GM19372 (cell line): ENCODE measurements around the gene CRYAA.
"Not testable (repeated sequence)": the region's sequence is repeated elsewhere in the genome, so short reads cannot be mapped to it uniquely, and the experiment has no call there.

ENCODE experiments used
- ATAC-seq: cut with Tn5 transposase; IDR thresholded peaks from one replicate; pipeline ENCODE4 v1.9.1; 2021; ENCODE audit warnings: mild to moderate bottlenecking, low read depth, moderate library complexity; ENCODE audit not compliant: unreplicated experiment

The CRYAA gene, protein sequence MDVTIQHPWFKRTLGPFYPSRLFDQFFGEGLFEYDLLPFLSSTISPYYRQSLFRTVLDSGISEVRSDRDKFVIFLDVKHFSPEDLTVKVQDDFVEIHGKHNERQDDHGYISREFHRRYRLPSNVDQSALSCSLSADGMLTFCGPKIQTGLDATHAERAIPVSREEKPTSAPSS

DNA sequence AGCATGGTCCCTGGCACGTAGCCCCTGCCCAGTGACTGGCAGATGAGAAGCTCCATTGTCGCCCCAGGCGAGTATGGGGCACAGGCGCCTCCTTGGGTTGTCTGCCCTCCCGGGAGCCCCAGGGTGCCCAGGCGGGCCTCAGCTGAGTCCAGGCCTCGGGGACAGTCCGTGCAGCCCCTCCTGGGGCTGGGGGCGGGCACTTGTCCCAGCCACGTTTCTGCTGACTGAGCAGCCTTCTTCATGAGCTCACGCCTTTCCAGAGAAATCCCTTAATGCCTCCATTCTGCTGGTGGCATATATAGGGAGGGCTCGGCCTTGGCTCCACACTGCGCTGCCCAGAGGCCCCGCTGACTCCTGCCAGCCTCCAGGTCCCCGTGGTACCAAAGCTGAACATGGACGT lies at the start of gene CRYAA:
TSS of gene CRYAA (plus strand) at position 301 of the 400 bp plus-strand sequence. CDS start at position 393, 92 bp downstream.
- ATAC-seq: not testable (repeated sequence)

DNA sequence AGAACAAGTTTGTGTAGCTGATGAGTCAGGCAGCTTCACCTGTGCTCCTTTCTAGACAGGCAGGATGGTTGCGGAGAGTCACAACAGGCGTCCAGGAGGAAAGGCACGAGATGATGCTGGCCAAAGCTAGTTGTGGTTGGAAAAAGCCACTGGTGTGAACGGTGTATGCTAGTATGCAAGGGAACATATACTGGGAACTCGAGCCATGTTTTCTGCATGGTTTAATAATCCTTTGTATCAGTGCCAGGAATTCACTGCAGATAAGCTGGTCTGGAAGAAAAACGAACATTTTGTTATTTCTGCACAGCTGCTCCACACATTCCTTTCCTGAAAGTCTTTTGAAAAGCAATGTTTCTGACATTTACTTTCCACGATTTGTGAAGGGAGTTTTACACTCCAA lies 38.7 kb upstream of the CRYAA start:
- ATAC-seq: not testable (repeated sequence)

DNA sequence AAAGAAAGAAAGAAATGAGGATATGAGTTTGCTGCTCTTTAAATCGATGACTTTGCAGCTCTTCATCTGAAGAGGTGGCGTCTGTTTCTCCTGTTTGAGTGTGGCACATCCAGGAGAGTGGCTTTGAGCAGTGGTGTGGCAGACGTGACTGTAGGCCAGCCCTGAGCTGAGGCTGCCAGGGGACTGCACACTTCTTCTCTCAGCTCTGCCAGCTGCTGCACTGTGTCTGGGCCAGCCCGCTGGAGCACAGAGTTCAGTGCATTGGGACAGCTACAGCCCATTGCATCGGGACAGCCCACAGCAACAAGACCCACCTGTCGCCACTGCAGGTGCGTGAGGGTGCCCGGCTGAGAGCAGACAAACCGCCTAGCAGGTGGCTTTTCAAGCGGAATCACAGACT lies 34.3 kb upstream of the CRYAA start:
- ATAC-seq: not testable (repeated sequence)

DNA sequence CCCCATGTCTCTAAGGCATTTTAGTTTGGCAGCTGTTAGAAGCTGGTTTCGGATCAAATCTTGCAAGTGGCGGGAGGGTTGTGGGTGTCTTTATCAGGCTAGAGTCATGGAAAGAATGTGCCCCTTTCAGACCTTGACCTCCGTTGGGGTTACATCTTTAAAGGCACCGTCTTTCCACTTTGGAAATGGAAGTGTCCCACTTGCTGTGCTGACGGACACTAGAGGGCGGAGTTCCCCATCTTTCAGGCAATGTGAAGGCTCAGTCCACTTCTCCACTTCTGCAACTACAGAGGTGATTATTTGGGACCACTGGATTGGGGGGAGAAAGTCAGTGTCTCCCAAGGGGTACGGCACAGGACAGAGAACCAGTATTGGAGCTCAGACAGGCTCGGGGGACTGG lies 29.9 kb upstream of the CRYAA start:
- not testable (repeated sequence) for ATAC-seq

DNA sequence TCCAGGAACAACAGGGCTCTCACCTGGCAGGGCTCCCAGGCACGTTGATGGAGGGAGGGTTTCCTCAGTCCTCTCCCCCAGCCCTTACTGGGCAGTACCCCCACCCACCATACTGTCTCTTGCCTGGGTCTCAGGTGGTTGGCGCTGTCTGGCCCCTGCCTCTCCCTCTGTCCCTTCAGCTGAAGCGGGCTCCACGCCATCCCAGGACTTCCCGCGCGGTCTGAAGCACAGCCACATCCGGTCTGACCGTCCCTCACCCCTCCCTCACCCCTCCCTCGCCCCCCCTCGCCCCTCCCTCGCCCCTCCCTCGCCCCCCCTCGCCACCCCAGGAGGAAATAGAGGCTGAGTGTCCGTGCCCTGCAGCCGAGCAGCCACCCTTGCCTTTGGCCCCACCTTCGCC lies 27.4 kb upstream of the CRYAA start:
- not testable (repeated sequence) for ATAC-seq

DNA sequence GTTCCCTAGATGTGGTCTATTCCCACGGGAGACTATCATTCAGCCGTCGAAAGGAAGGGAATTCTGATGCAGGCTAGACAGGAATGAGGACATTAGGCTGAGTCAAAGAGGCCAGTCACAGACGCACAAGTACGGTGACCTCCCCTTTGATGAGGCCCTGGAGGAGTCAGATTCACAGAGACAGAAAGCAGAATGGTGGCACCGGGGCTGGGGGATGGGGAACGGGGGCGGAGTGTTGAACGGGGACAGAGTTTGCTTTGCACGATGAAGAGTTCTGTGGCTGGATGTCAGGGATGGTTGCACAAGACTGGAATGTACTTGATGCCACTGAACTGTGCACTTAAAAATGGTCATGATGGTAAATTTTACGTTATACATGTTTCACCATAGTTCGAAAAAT lies 22.2 kb upstream of the CRYAA start:
- not testable (repeated sequence) for ATAC-seq

DNA sequence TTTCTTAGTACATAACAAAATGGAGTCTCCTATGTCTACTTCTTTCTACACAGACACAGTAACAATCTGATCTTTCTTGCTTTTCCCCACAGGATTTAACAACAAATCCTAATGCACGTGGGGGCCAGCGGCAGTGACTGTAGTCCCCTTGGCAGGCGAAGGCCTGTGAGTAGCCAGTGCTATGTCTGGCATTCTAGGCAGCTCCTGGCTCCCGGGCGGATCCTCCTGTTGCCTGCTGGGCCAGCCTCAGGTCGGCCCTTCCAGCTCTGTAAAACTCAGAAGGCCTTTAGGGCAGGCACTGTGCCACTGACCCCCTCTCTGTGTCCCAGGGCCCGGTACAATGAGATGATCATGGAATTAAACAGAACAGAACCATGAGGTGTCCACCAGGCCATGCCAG lies 20.8 kb upstream of the CRYAA start:
- ATAC-seq: not testable (repeated sequence)

DNA sequence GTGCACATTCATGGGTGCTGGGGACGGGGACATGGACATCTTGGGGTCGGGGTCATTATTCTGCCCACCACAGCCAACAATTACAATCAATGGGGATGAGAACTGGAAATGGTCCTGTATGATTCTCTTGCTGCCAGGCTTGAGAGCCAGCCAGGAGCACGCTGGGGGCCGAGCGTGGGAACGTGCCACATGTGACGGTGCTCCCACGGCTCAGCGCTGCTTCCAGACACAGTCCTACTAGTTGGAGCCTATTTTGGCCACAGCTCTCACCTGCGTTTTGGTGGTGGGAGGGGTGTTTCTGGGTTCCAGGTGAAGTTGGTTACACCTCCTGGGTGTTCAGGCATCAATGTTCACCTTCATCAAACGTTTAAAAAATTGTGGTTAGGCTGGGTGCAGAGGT lies 19.5 kb upstream of the CRYAA start:
- not testable (repeated sequence) for ATAC-seq

DNA sequence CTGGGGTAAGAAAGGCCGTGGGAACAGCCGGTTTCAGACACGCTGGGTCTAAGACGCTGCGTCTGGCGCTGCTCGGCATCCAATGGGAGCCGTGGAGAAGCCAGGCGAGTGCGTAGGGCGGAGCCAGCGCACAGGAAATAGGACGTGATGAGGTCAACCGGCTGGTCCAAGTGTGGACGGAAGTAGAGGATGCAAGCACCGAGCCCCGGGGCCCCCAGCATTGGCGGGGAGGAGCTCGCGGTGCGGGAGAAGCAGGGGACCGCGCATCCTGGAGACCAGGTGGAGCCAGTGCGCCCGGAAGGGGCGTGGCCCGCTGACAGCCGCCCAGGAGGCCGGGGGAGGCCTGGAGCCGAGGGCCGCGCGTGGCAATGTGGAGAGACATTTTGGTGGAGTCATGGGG lies 15.2 kb upstream of the CRYAA start:
- not testable (repeated sequence) for ATAC-seq

DNA sequence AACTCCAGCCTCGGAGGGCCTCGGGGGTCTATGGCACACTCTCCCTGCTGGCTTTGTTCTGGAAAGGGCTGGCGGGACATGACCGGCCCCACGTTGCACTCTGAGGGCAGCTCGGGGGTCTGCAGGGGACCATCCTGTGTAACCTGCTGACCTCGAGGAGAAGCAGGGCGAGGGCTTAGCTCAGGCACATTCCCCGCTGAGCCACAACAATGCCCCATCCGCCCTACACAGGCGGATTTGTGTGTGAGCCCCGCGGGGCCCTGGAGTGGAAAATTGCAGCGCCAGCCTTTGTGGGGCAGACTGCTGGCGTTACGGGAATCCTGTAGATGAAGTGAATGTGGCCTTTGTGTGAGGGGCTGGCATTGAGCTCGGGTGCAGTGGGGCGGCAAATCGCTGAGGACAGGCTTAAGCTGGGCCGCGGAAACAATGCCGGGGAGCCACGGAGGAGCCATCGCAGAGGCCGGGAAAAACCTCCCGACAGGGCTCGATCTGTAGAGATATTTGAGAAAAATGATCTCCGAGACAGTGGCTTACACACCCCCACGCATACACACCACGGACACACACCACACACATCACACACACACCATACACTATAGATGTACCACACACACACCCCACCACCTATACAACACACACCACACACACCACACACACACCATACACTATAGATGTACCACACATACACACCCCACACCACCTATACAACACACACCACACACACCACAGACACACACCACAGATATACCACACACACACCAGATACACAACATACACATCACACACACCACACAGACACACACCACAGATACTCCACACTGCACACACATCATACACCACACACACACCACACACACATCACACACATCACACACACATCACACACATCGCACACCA lies 9.3 kb upstream of the CRYAA start:
- ATAC-seq: not testable (repeated sequence)

DNA sequence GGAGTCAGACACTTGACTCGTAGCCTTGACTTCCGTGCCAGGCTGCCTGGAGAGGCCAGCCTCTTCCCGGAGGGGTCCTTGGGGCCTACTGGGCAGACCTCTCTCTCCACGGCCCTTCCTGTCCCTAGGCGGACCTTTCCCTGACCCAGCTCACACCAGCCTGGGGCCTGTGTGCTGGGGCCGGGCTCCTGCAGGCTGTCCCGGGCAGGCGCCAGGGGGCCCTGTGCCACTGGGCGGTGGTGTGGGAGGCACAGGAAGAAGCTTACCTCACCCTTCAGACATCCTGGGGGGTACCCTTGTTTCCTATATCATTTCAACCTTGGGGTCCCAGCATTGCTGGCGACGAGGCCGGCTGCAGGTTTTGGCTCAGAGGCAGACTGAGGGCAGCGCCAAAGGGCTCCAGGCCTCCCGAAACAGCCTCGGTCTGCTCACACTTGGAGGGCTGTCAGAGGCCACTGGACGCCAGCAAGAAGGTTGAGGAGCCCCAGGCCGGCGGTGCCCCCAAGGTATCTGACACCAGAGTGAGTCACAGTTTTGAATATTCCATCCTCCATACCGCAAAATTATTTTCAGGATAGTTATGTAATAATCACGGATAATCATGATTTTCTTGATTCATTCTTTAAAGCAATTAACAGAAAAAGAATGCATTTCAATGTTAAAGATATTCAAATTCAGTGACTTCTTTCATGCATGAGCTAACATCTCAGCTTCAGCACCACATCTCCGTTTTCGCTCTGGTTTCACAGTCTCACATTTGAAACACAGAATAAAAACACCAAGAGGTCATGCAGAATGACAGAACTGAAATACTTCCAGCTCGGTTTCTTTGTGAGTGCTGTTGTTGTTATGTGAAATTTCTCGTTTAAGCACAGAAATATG lies 6.7 kb upstream of the CRYAA start:
- ATAC-seq: not testable (repeated sequence)

DNA sequence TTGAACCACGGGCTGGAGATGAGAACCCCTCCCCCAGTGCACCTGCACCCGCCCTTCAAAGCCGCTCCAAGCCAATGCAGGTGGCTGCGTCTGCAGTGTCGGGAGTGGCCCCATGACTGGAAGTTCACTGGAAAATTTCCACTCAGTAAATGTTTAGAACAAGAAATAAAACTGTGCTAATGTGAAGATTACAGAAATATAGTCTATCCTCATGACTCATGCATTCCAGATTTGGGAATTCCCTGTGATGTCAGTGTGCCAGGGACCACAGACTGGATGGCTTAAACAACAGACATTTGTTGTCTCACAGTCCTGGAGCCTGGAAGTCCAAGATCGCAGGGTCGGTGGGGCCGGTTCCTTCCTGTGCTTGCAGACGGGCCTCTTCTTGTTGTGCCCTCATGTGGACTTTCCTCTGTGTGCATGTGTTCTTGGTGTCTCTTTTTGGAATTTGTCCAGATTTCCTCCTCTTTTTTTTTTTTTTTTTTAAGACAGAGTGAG lies 6.1 kb upstream of the CRYAA start:
- ATAC-seq: not testable (repeated sequence)

DNA sequence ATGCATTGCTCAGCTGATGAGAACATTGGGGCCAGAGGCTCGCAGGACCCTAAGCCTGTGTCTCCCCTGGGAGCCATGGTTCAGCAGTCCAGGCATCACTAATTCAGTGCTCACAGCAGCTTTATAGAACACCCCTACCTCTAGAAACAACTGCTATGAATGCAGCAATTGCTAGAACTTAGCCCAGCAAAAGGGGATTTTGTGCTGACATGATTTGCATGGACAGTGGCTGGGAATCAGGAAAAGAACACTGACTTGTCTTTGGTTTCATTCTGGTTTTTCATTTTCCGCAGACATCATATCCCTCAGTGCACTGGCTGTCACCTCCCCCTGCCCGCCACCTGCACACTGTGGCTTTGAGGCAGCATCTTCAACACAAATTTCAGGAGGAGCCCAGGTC lies 4.0 kb upstream of the CRYAA start:
- ATAC-seq: not testable (repeated sequence)

DNA sequence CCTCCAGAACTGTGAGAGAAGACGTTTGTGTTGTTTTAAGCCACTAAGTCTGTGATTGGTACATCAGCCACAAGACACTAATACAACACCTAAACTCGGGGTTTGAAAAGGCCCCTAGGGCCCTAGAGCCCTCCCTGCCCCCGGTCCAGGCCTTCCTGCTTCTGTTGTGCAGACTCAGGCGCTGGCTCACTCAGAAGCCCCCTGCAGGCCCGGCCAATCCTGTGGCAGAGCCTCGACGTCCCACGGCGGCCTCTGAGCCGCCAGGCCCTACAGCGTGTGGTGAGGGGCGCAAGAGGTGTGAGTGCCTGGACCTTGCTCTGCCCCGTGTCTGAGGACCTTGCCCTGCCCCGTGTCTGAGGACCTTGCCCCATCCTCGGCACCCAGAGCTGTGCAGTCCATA lies 3.1 kb upstream of the CRYAA start:
- not testable (repeated sequence) for ATAC-seq

DNA sequence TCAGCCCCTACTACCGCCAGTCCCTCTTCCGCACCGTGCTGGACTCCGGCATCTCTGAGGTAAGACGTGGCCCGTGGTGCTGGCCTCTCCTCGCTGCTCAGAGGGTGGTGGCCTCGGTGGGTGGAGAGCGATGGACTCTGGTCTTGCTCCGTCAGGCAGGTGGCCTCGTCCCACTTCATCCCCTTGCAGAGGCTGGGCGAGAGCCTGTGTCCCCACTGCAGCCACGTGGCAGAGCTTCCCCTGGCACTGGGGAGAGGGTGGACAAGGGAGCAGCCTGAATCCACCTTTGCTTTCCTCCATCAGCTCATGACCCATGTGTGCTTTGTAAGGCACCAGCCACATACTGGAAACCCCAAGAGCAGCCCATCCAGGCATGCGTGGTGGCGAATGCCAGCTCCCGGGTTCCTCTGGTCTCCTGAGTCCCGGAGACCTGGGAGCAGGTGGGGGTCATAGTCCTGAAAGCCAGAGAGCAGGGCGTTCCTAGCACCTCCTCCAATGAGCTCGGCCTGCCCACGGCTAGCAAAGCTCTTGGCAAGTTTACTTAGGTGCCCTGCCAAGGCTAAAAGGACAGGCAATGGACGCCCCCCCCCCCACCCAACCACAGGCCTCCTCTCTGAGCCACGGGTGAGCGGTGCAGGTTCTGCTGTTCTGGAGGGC lies 550 bp downstream of the CRYAA start:
- not testable (repeated sequence) for ATAC-seq

DNA sequence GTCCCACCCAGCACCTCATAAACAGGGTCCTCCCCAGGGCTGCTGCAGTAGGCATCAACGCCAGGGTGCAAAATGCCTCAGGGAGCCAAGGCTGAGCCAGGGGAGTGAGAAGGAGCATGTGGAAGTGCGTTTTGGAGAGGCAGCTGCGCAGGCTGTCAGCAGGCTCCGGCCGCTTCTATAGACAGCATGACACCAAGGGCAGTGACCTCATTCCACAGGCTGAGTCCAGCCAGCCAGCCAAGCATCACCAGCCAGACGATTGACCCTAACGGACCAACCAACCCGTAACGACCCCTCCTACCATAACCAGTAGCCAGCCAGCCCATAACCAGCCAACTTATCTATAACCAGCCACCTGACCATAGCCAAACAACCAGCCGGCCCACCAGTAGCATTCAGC lies 1.1 kb downstream of the CRYAA start:
- ATAC-seq: not testable (repeated sequence)

DNA sequence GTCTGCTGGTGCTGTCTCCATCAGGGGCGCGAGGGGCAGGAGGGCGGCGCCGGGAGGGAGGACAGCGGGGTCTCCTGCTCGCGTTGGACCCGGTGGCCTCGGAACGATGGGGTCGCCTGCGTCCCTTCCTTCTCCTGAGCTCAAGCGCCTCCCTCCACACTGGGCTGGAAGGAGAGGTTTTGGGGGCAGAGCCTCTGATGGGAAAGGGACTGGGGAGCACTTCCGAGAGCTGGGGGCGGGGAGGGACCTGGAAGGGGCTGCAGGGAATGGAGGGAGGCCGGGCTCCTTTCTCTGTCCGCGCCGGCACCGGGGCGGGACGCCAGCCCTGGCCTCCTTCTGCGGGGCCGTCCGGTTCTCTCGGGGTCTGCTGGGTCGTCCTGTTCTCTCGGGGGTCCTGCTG lies 4.0 kb downstream of the CRYAA start:
- not testable (repeated sequence) for ATAC-seq

DNA sequence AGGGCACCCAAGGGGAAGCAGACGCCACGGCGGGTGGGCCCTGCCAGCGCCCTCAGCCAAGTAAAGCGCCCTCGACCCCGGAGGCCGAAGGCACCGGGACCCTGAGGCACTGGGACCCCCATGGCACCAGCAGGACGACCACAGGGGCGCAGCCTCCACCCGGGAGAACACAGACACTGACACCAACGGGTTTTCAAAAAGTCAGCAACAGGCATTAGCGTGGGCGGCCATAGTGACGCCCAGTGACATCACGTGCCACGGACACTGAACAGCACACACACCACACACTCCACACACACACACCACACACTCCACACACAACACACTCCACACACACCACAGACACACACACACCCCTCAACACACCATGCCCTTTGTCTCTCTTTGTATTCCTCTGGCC lies 4.6 kb downstream of the CRYAA start:
- ATAC-seq: not testable (repeated sequence)

DNA sequence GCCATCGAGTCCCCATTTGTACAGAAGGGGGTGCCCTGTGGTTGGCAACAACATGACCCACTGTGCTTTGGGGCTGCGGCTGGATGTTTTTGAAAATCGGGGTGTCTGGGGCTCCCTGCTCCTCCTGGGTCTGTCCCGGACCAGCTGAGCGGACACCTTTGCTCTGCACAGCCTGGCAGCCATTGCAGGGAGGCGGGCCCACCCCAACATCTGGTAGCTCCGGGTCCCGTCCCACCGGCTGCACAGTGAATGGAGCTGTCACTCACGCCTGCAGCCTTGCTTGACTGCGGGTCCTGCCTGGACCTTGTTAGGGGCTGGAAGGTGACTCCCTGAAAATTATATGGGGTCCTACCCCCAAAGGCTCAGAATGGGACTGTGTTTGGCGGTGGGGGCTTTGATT lies 5.1 kb downstream of the CRYAA start:
- not testable (repeated sequence) for ATAC-seq

DNA sequence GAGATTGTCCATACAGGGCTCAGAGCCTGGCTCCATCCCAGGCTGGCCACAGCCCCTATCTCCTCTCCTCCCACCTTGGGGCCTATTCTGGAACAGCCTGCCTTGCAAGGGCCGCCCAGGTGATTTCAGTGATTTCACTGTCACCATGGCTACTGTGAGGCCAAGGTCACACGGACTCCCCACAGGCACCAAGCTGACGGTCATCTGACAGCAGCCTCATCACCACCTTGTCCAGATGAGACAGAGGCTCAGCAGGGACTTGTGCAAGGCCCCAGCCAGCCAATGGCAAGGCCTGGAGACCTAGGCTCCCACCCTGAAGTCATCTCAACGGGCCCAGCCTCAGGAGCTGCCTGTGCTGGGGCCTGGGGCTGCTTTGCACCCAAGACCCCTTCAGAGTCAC lies 6.2 kb downstream of the CRYAA start:
- not testable (repeated sequence) for ATAC-seq
